ENCODE measurements around the gene SLC22A9.

The SLC22A9 gene

DNA sequence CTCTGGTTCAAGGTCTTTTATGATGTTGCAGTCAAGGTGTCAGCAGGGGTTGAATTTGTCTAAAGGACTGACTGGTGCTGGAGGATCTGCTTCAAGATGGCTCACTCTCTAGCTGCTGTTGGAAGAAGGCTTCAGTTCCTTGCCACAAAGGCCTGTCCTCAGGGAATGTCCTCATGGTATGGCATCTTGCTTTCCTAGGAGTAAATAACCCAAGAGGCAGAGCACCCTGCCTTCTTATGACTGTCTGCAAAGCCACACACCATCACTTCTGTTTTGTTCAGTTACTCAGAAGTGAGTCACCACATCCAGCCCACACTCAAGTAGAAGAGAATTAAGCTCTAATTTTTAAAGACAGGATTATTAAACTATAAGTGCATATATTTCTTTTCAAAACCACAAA, 76.1 kb downstream of the SLC22A9 start:
- Histone ChIP-seq H3K36me3 (ENCODE audit: insufficient read depth, low read length) (no peaks in the 10 kb centered on the region), H3K4me1 (ENCODE audit: control insufficient read depth, insufficient read depth, low read length) (no peaks in the 10 kb centered on the region), H3K4me2 (ENCODE audit: low read length) (no peak overlapping the region), H3K4me3 (ENCODE audit: low read length) (no peak overlapping the region), H3K9me3 (replicated peaks; ENCODE audit: low read length) (no peaks in the 10 kb centered on the region), H3K27me3 (ENCODE audit: control insufficient read depth, insufficient read depth, low read length) (peaks cover 18% of the 10 kb centered on the region), H3K9ac (ENCODE audit: low read depth, low read length) (no peak overlapping the region)

DNA sequence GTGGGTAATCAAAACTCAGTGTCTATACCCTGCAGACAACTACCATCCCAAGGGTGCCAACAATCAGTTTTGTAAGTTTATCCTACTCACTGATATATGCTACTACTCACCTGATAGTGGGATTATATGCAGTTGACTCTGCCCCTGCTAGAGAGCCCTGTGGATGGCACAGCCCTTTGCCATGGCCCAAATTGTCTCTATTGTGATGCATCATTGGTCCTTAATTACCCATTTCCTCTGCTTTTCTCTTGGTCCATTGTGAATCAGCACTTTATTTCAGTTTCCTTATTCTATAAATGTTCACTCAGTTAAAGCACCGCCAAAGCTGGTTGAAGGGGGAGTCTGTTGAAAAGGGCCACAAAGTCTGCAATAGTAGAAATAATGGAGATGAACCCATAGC, 79.1 kb downstream of the SLC22A9 start:
- Histone ChIP-seq H3K9me3 (replicated peaks; ENCODE audit: low read length) (no peaks in the 10 kb centered on the region), H3K4me1 (ENCODE audit: control insufficient read depth, insufficient read depth, low read length) (no peaks in the 10 kb centered on the region), H3K4me3 (ENCODE audit: low read length) (no peak overlapping the region), H3K36me3 (ENCODE audit: insufficient read depth, low read length) (no peaks in the 10 kb centered on the region), H3K4me2 (ENCODE audit: low read length) (no peak overlapping the region), H3K27me3 (ENCODE audit: control insufficient read depth, insufficient read depth, low read length) (peaks cover 23% of the 10 kb centered on the region), H3K9ac (ENCODE audit: low read depth, low read length) (no peak overlapping the region)

DNA sequence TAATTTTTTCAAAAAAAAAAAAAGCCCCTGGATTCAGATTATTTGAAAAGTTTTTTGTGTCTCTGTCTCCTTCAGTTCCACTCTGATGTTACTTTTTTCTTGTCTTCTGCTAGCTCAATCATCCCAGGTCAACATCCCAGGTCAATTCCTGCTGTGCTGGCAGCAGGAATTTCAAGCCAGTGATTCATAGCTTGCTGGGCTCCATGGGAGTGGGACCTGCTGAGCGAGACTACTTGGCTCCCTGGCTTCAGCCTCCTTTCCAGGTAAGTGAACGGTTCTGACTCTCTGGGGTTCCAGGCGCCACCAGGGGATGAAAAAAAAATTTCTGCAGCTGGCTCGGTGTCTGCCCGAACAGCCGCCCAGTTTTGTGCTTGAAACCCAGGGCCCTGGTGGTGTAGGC, 90.0 kb downstream of the SLC22A9 start:
- Histone ChIP-seq H3K36me3 (ENCODE audit: insufficient read depth, low read length) (no peaks in the 10 kb centered on the region), H3K4me3 (ENCODE audit: low read length) (no peak overlapping the region), H3K4me2 (ENCODE audit: low read length) (no peak overlapping the region), H3K9me3 (replicated peaks; ENCODE audit: low read length) (no peaks in the 10 kb centered on the region), H3K27me3 (ENCODE audit: control insufficient read depth, insufficient read depth, low read length) (peaks cover 39% of the 10 kb centered on the region), H3K9ac (ENCODE audit: low read depth, low read length) (no peak overlapping the region), H3K4me1 (ENCODE audit: control insufficient read depth, insufficient read depth, low read length) (no peaks in the 10 kb centered on the region)

Data from skeletal muscle satellite cell (primary cell).